ENCODE data around the gene RHBDL1.

- TF ChIP-seq, protein P1, sequence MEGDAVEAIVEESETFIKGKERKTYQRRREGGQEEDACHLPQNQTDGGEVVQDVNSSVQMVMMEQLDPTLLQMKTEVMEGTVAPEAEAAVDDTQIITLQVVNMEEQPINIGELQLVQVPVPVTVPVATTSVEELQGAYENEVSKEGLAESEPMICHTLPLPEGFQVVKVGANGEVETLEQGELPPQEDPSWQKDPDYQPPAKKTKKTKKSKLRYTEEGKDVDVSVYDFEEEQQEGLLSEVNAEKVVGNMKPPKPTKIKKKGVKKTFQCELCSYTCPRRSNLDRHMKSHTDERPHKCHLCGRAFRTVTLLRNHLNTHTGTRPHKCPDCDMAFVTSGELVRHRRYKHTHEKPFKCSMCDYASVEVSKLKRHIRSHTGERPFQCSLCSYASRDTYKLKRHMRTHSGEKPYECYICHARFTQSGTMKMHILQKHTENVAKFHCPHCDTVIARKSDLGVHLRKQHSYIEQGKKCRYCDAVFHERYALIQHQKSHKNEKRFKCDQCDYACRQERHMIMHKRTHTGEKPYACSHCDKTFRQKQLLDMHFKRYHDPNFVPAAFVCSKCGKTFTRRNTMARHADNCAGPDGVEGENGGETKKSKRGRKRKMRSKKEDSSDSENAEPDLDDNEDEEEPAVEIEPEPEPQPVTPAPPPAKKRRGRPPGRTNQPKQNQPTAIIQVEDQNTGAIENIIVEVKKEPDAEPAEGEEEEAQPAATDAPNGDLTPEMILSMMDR (IDR thresholded peaks at IDR 0.05), result no peak
- TF ChIP-seq POLR2AphosphoS5 (IDR thresholded peaks at IDR 0.05; ENCODE audit: insufficient read depth in 1 of 2, low read depth in 1 of 2) (no peak), POLR2A (IDR thresholded peaks at IDR 0.05) (no peak)
These were observed 30.1 kb downstream of the RHBDL1 start, which contains the start of gene FBXL16 for GRCh38 chr16:705431-706188.

Measured in vagina (tissue), 2 donors.